Measurements from ENCODE around the gene DAAM2. TPM values are rescaled to one million over a fixed set of nuclear protein-coding genes. Genes with fewer than 3 reads are reported as not detected.
A peak's percentile ranks its signal among the peaks of the same experiment; 100 is the strongest.

The DAAM2 gene
- total RNA-seq, 4 donors from 2014 or later = 25.9 to 84.0 (median 48.5) TPM

- no peaks in the 10 kb centered on the region for H3K27me3 ChIP-seq
- in situ Hi-C loops (cut with MboI; ENCODE audit: low sequenced_read_pairs in 4 of 4) (loop anchor here (25.0 kb wide), 1 partner anchor 525 kb away; no protein-coding TSS in a partner anchor), intact Hi-C loops (cut with DNase I; ENCODE audit: low total_unique reads) (no loop called here)
- no peak overlapping the region for H3K4me3 ChIP-seq
- ATAC-seq = no peak
- no peaks in the 10 kb centered on the region for H3K9me3 ChIP-seq
- peak overlapping the region; percentile 38 to 66 (median 51) for H3K27ac ChIP-seq
- H3K4me1 ChIP-seq = peaks cover 16 to 24% of the 10 kb centered on the region in 2 donors
- no peak for DNase-seq
- no peak for TF ChIP-seq CTCF (IDR thresholded peaks at IDR 0.05 in 4 of 5, conservative IDR thresholded peaks at IDR 0.05 in 1 of 5)
- TF ChIP-seq POLR2A (IDR thresholded peaks at IDR 0.05) = no peak
- peaks cover 0 to 4% of the 10 kb centered on the region in 2 donors for H3K36me3 ChIP-seq
These were observed 94.7 kb downstream of the DAAM2 start for GRCh38 chr6:39886871-39887270.

- intact Hi-C loops (cut with DNase I; ENCODE audit: low total_unique reads) = no loop called here
- no peak for TF ChIP-seq POLR2A (IDR thresholded peaks at IDR 0.05)
- TF ChIP-seq CTCF (IDR thresholded peaks at IDR 0.05 in 4 of 5, conservative IDR thresholded peaks at IDR 0.05 in 1 of 5) = no peak
- H3K36me3 ChIP-seq = peaks cover 0 to 6% of the 10 kb centered on the region in 2 donors
- no peaks in the 10 kb centered on the region for H3K9me3 ChIP-seq
- DNase-seq = peak; percentile 58 to 70
- peak overlapping the region; percentile 38 to 66 (median 51) for H3K27ac ChIP-seq
- H3K27me3 ChIP-seq = no peaks in the 10 kb centered on the region
- no peak overlapping the region for H3K4me3 ChIP-seq
- H3K4me1 ChIP-seq = peaks cover 13 to 23% of the 10 kb centered on the region in 2 donors
- ATAC-seq = peak; percentile 64 to 71
- in situ Hi-C loops (cut with MboI; ENCODE audit: low sequenced_read_pairs in 4 of 4) = loop anchor here (25.0 kb wide), 1 partner anchor 526 kb away; no protein-coding TSS in a partner anchor
These were observed 95.7 kb downstream of the DAAM2 start for GRCh38 chr6:39887692-39888450.

- Histone ChIP-seq H3K36me3 (peaks cover 0 to 6% of the 10 kb centered on the region in 2 donors), H3K9me3 (no peaks in the 10 kb centered on the region), H3K27me3 (no peaks in the 10 kb centered on the region), H3K4me3 (no peak overlapping the region), H3K27ac (peak overlapping the region in 1 of 4 donors; percentile 66), H3K4me1 (peaks cover 13 to 23% of the 10 kb centered on the region in 2 donors)
- TF ChIP-seq CTCF (IDR thresholded peaks at IDR 0.05 in 4 of 5, conservative IDR thresholded peaks at IDR 0.05 in 1 of 5) = no peak
- no peak for TF ChIP-seq POLR2A (IDR thresholded peaks at IDR 0.05)
- in situ Hi-C loops (cut with MboI; ENCODE audit: low sequenced_read_pairs in 4 of 4) = loop anchor here (25.0 kb wide), 1 partner anchor 527 kb away; no protein-coding TSS in a partner anchor
- DNase-seq (no peak), ATAC-seq (no peak)
- intact Hi-C loops (cut with DNase I; ENCODE audit: low total_unique reads) = no loop called here
These were observed 97.1 kb downstream of the DAAM2 start for GRCh38 chr6:39889229-39889628.

- DNase-seq = no peak
- peaks cover 13 to 20% of the 10 kb centered on the region in 2 donors for H3K4me1 ChIP-seq
- intact Hi-C loops (cut with DNase I; ENCODE audit: low total_unique reads) = loop anchor here (5.0 to 10.0 kb wide), 2 partner anchors 99 to 517 kb away; partner anchors contain the start of gene DAAM2
- no peak for ATAC-seq
- peak overlapping the region in 1 of 4 donors; percentile 3 for H3K27ac ChIP-seq
- H3K4me3 ChIP-seq = no peak overlapping the region
- H3K36me3 ChIP-seq = peaks cover 0 to 6% of the 10 kb centered on the region in 2 donors
- in situ Hi-C loops (cut with MboI; ENCODE audit: low sequenced_read_pairs in 4 of 4) = loop anchor here (25.0 kb wide), 1 partner anchor 529 kb away; no protein-coding TSS in a partner anchor
- no peaks in the 10 kb centered on the region for H3K9me3 ChIP-seq
- no peak for TF ChIP-seq CTCF (IDR thresholded peaks at IDR 0.05 in 4 of 5, conservative IDR thresholded peaks at IDR 0.05 in 1 of 5)
- TF ChIP-seq POLR2A (IDR thresholded peaks at IDR 0.05) = no peak
- H3K27me3 ChIP-seq = no peaks in the 10 kb centered on the region
These were observed 99.2 kb downstream of the DAAM2 start for GRCh38 chr6:39891353-39891752.

All from gastrocnemius medialis (tissue), 4 donors.